GM12878 (cell line): ENCODE measurements around the gene RNF181. TPM values are rescaled to one million over a fixed set of nuclear protein-coding genes. Genes with fewer than 3 reads are reported as not detected.

Experiments
- ATAC-seq: fragments of 200-7000 bp; cut with Tn5 transposase; 3 replicates; pipeline ENCODE4 v1.9.1; 2020; ENCODE audit warnings: mild to moderate bottlenecking, moderate library complexity
- BruUV-seq: library from RNA; stranded (reverse); fragments of 400-500 nt; replicated peaks from 2 replicates; lab custom pipeline; 2021; lab: Mats Ljungman, UMichigan
- CTCF ChIA-PET: fragments of 300-600 bp; sonication (Branson Sonifier 250); formaldehyde crosslinking; extraction: SDS; loops from one replicate; lab custom pipeline; 2021; ENCODE audit warnings: inconsistent platforms; lab: Yijun Ruan, JAX
- POLR2A ChIA-PET: fragments of 350-600 bp; formaldehyde crosslinking; extraction: SDS; loops from one replicate; lab custom pipeline; 2021; ENCODE audit warnings: inconsistent platforms; lab: Charles Lee
- RAD21 ChIA-PET: fragments of 300-600 bp; sonication (Branson Sonifier 250); formaldehyde crosslinking; loops from one replicate; lab custom pipeline; 2023; ENCODE audit warnings: antibody characterized with exemption; ENCODE audit not compliant: unreplicated experiment; lab: Charles Lee
- SMC1A ChIA-PET: fragments of 300-600 bp; sonication (Branson Sonifier 250); formaldehyde crosslinking; loops from one replicate; lab custom pipeline; 2023; ENCODE audit not compliant: unreplicated experiment, uncharacterized antibody; lab: Charles Lee
- DNase-seq: peaks from one replicate; pipeline ENCODE4 v3.0.0-alpha.2; 2011; ENCODE audit warnings: low read depth, low spot score
- FAIRE-seq: peaks from 3 replicates; lab custom pipeline; 2011; peaks lifted over from hg19 to GRCh38; lab: Jason Lieb, UNC
- H2AFZ ChIP-seq: 2 replicates; pipeline ENCODE4 v1.6.0; 2011; ENCODE audit warnings: low read depth, low read length, control low read depth; ENCODE audit not compliant: control insufficient read depth
- H3K27ac ChIP-seq: 2 replicates; pipeline ENCODE4 v1.5.1; 2011; ENCODE audit warnings: control low read depth; ENCODE audit not compliant: control insufficient read depth, insufficient read depth
- H3K27me3 ChIP-seq, 2 experiments: replicated peaks in 1 of 2; 2 replicates each; pipeline versions ENCODE4 v1.6.0 to v1.6.1; 2011; ENCODE audit warnings: low read length in 1 of 2; ENCODE audit not compliant: control insufficient read depth in 2 of 2, insufficient read depth in 2 of 2
- H3K36me3 ChIP-seq, 2 experiments: 2 replicates each; pipeline ENCODE4 v1.5.1; 2011; ENCODE audit warnings: low read length in 1 of 2; ENCODE audit not compliant: control insufficient read depth in 2 of 2, insufficient read depth in 2 of 2
- H3K4me1 ChIP-seq: 2 replicates; pipeline ENCODE4 v1.6.1; 2011; ENCODE audit warnings: mild to moderate bottlenecking, low read length, moderate library complexity, mixed read lengths; ENCODE audit not compliant: control insufficient read depth, insufficient read depth
- H3K4me2 ChIP-seq: 2 replicates; pipeline ENCODE4 v1.6.0; 2011; ENCODE audit warnings: control low read depth; ENCODE audit not compliant: control insufficient read depth, insufficient read depth
- H3K4me3 ChIP-seq: fragments of 200-600 bp; sonication (generic); 2 replicates; pipeline ENCODE4 v1.5.1; 2016
- H3K79me2 ChIP-seq: 2 replicates; pipeline ENCODE4 v1.6.0; 2011; ENCODE audit warnings: low read length; ENCODE audit not compliant: control insufficient read depth, insufficient read depth
- H3K9ac ChIP-seq: 2 replicates; pipeline ENCODE4 v1.8.0; 2011; ENCODE audit warnings: low read length, control low read depth, mixed read lengths; ENCODE audit not compliant: control insufficient read depth, insufficient read depth
- H3K9me3 ChIP-seq: replicated peaks from 3 replicates; pipeline ENCODE4 v1.5.1; 2011; ENCODE audit warnings: mild to moderate bottlenecking, low read length; ENCODE audit not compliant: control insufficient read depth, insufficient read depth
- H4K20me1 ChIP-seq: 2 replicates; pipeline ENCODE4 v1.6.0; 2011; ENCODE audit not compliant: control insufficient read depth, insufficient read depth
- IRF4 ChIP-seq: IDR thresholded peaks from 2 replicates; pipeline ENCODE4 v1.6.1; 2011; ENCODE audit warnings: low read depth, low read length
- KLF5 ChIP-seq: fragments of 450-650 bp; IDR thresholded peaks from 2 replicates; pipeline ENCODE4 v1.6.1; 2014; ENCODE audit warnings: mild to moderate bottlenecking; ENCODE audit not compliant: partially characterized antibody
- MTA3 ChIP-seq: IDR thresholded peaks from 2 replicates; pipeline ENCODE4 v1.6.1; 2012; ENCODE audit warnings: low read length, inconsistent platforms, borderline replicate concordance
- POLR2AphosphoS5 ChIP-seq: IDR thresholded peaks from 2 replicates; pipeline ENCODE4 v1.6.1; 2011; ENCODE audit warnings: mild to moderate bottlenecking, low read length, inconsistent platforms
- RAD51 ChIP-seq: fragments of 450-650 bp; IDR thresholded peaks from 2 replicates; pipeline ENCODE4 v1.6.1; 2016; ENCODE audit warnings: moderate library complexity, mild to moderate bottlenecking, inconsistent platforms
- WGBS: methylation state at CpG from one replicate; pipeline ENCODE4 v1.1.6; 2016; ENCODE audit warnings: low lambda C conversion rate; ENCODE audit not compliant: insufficient replicate concordance, insufficient coverage; ENCODE audit errors: missing lambda C conversion rate; 5-methylcytosine and 5-hydroxymethylcytosine counted together
- in situ Hi-C: fragments of 300-500 bp; cut with MboI; formaldehyde crosslinking; loops from 9 replicates; pipeline ENCODE4 v1.14.3; 2018; ENCODE audit warnings: mixed read lengths
- intact Hi-C: fragments of 100-400 bp; cut with micrococcal nuclease; formaldehyde crosslinking; loops from one replicate; pipeline ENCODE4 v1.14.2; 2022; ENCODE audit not compliant: unreplicated experiment
- polyA plus RNA-seq, 11 experiments: library from polyadenylated mRNA; depleted of rRNA in 4 of 11; unstranded in 6 of 11; stranded (reverse) in 5 of 11; fragments of >200 nt; fragmentation: Nextera tagmentation in 4 of 11; fragmentation: Illumina TruSeq in 1 of 11; extraction: Ambion mirVana in 4 of 11; extraction: Trizol in 1 of 11; gene quantifications; 1 replicate in 1 of 11; 2 replicates in 10 of 11; pipeline versions ENCODE4 v1.2.1 to v1.2.3, GENCODE V29; 2011 to 2016; ENCODE audit warnings: inconsistent platforms in 2 of 11, missing spikeins in 2 of 11, low read depth in 1 of 11
- total RNA-seq, 4 experiments: library from RNA; depleted of rRNA in 3 of 4; stranded (reverse); fragments of >200 nt in 3 of 4; fragmentation: Illumina TruSeq in 1 of 4; extraction: Trizol in 1 of 4; gene quantifications; 2 replicates each; pipeline versions ENCODE4 v1.2.1 to v1.2.3, GENCODE V29; 2013 to 2021

The RNF181 gene
- total and polyA plus RNA-seq, 10 of the 15 experiments (the other 5 are each of a cell fraction or from before 2014, with no cell fraction given) = 101 to 409 (median 213) TPM

DNA sequence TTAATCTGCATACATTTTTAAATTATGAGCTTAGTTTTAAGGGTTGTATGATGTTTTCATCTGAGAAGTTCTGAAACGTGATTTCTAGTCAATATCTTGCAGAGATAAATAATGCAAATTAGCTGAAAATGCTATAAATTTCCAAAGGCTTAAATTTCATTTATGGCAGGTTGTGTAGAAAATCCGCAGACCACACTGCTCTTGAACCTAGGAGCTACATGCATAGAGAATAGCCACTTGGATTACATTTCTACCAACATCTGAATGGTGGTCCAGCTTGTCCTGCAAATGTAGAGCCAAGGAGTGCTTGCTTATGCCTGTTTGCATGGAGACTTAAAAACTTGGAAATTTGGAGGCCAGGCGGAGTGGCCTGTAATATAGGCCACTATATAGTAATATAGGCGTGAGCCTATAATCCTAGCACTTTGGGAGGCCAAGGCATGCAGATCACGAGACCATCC is 49.7 kb upstream of the RNF181 start:
- intact Hi-C loops (no loop called here), in situ Hi-C loops (no loop called here)
- H3K79me2 ChIP-seq = peaks cover 21% of the 10 kb centered on the region
- no peaks in the 10 kb centered on the region for H3K9me3 ChIP-seq
- ChIA-PET RAD21 (interaction anchor here (1.2 to 1.6 kb wide), 2 partner anchors 15 to 126 kb away, joined by 4 to 5 read pairs; partner anchors contain the start of gene GGCX), SMC1A (interaction anchor here (0.9 to 1.2 kb wide), 3 partner anchors 124 to 175 kb away, joined by 4 to 6 read pairs (median 6); no protein-coding TSS in a partner anchor), CTCF (interaction anchor here (0.8 to 2.0 kb wide), 5 partner anchors 10 to 154 kb away, joined by 3 to 19 read pairs (median 5); partner anchors contain the start of gene SH2D6), POLR2A (interaction anchor here (0.7 to 1.7 kb wide), 4 partner anchors 9 to 218 kb away, joined by 3 to 4 read pairs (median 4); partner anchors contain the start of genes GGCX and TGOLN2)
- no peaks in the 10 kb centered on the region for H3K27me3 ChIP-seq
- no peak overlapping the region for H3K4me2 ChIP-seq
- FAIRE-seq (no peak), DNase-seq (no peak), ATAC-seq (no peak; the same call in 1 of the 3 replicates)
- no peak overlapping the region for H2AFZ ChIP-seq
- no peaks in the 10 kb centered on the region for H3K4me1 ChIP-seq
- H4K20me1 ChIP-seq = no peaks in the 10 kb centered on the region
- H3K9ac ChIP-seq = no peak overlapping the region
- no peak overlapping the region for H3K4me3 ChIP-seq
- TF ChIP-seq MTA3 = peak; percentile 19; the same call in 1 of the 2 replicates
- no peak for TF ChIP-seq IRF4
- TF ChIP-seq POLR2AphosphoS5 = peak; percentile 58; the same call in 1 of the 2 replicates
- no peak for TF ChIP-seq KLF5
- TF ChIP-seq RAD51 = no peak
- no peak overlapping the region for H3K27ac ChIP-seq
- BruUV-seq = no TSS peak
- H3K36me3 ChIP-seq = peaks cover 6 to 25% of the 10 kb centered on the region in 2 experiments
- WGBS = 62% methylated on average over 5 of the region's 5 CpGs
